Pancreas (tissue), 10 donors: ENCODE data around the gene LIMA1. TPM values are rescaled to one million over a fixed set of nuclear protein-coding genes. Genes with fewer than 3 reads are reported as not detected.
"Not testable (repeated sequence)": the region's sequence is repeated elsewhere in the genome, so short reads cannot be mapped to it uniquely, and the experiment has no call there.

Experiments
- ATAC-seq, 4 donors: fragments of 200-7000 bp; cut with Tn5 transposase; one replicate each; pipeline versions ENCODE4 v1.8.0 to v1.9.1; 2020; ENCODE audit warnings: mild to moderate bottlenecking in 4 of 4, moderate library complexity in 4 of 4
- DNase-seq, 6 donors: peaks; one replicate each; pipeline ENCODE4 v3.0.0-alpha.2; 2020
- FAIRE-seq: peaks from 2 replicates; lab custom pipeline; 2012; peaks lifted over from hg19 to GRCh38; lab: Jason Lieb, UNC
- H3K27ac ChIP-seq, 4 donors: fragments of 200-600 bp; sonication (generic); 1 replicate in 3 of 4; 2 replicates in 1 of 4; pipeline versions ENCODE4 v1.5.0 to v1.8.0; 2020
- H3K27me3 ChIP-seq, 4 donors: fragments of 200-600 bp; one replicate each; pipeline ENCODE4 v1.8.0; 2021
- H3K36me3 ChIP-seq, 3 donors: fragments of 200-600 bp; sonication (generic) in 1 of 3; one replicate each; pipeline versions ENCODE4 v1.5.0 to v1.8.0; 2020 to 2021
- H3K4me1 ChIP-seq, 3 donors: fragments of 200-600 bp; one replicate each; pipeline ENCODE4 v1.8.0; 2021
- H3K4me3 ChIP-seq, 4 donors: fragments of 200-600 bp; sonication (generic) in 2 of 4; one replicate each; pipeline versions ENCODE4 v1.5.0 to v1.8.0; 2020 to 2021
- H3K9me3 ChIP-seq, 4 donors: fragments of 200-600 bp; one replicate each; pipeline ENCODE4 v1.8.0; 2021
- CTCF ChIP-seq, 4 donors: fragments of 200-600 bp; sonication (generic) in 3 of 4; IDR thresholded peaks; one replicate each; pipeline versions ENCODE4 v1.5.0 to v1.8.0; 2021; ENCODE audit warnings: antibody characterized with exemption in 4 of 4
- WGBS, 2 donors: extraction: QIAGEN DNeasy Blood & Tissue Kit; methylation state at CpG; one replicate each; pipeline ENCODE4 v1.1.7; 2013; 5-methylcytosine and 5-hydroxymethylcytosine counted together
- intact Hi-C, 3 donors: fragments of 100-400 bp; cut with DNase I; formaldehyde crosslinking; loops; one replicate each; pipeline versions ENCODE4 v1.11.1 to v1.14.2; 2022
- polyA plus RNA-seq, 2 donors: library from polyadenylated mRNA; stranded (reverse); fragments of 200-250 nt; gene quantifications; one replicate each; pipeline ENCODE4 v1.2.3, GENCODE V29; 2013
- total RNA-seq, 6 donors: library from RNA; stranded (reverse); fragmentation: NEBNext Ultra II Directional in 4 of 6; extraction: Animal tissue kit (Norgen Biotek cat#: 25700) in 4 of 6; gene quantifications; one replicate each; pipeline versions ENCODE4 v1.2.1 to v1.2.4, GENCODE V29; 2021 to 2023
- donor health status: healthy with polysubstance abuse.
- donor health status: DM: no; HTN: no; CAD: no; lungs with moderate emphysema.
- donor health status: DM: no; HTN: no; CAD: no.
- donor health status: control.
- donor health status: control.
- donor health status: Bipolar disorder and iron deficiency.
- donor health status: DM: yes; HTN: yes; CAD: no.
- donor health status: DM: no; HTN: no; CAD: no.
- donor health status: DM: no; HTN: no; CAD: no.
- donor health status: DM: yes; HTN: yes; CAD: no.

Gene LIMA1
- total and polyA plus RNA-seq, 8 donors, result 17.6 to 50.3 (median 25.1) TPM

GRCh38 chr12:50322206-50322605 is 38.9 kb upstream of the LIMA1 start:
- Histone ChIP-seq H3K27ac (no peak overlapping the region), H3K4me1 (peaks cover 0 to 16% (median 8%) of the 10 kb centered on the region in 3 donors), H3K27me3 (no peaks in the 10 kb centered on the region), H3K36me3 (no peaks in the 10 kb centered on the region), H3K9me3 (no peaks in the 10 kb centered on the region), H3K4me3 (no peak overlapping the region)
- no peak for FAIRE-seq
- intact Hi-C loops, result no loop called here
- WGBS, 2 donors, result 96 to 97% methylated on average over 3 of the region's 3 CpGs
- TF ChIP-seq CTCF (IDR thresholded peaks at IDR 0.05), result no peak
- no peak for ATAC-seq
- DNase-seq, result no peak

- no peak for ATAC-seq
- no peak overlapping the region for H3K4me3 ChIP-seq
These were observed 33.9 kb upstream of the LIMA1 start for GRCh38 chr12:50317203-50317602.

GRCh38 chr12:50315803-50316202 is 32.5 kb upstream of the LIMA1 start:
- Histone ChIP-seq H3K9me3 (no peaks in the 10 kb centered on the region), H3K36me3 (no peaks in the 10 kb centered on the region), H3K4me3 (no peak overlapping the region), H3K4me1 (no peaks in the 10 kb centered on the region), H3K27ac (no peak overlapping the region), H3K27me3 (no peaks in the 10 kb centered on the region)
- ATAC-seq (no peak), DNase-seq (no peak), FAIRE-seq (no peak)
- intact Hi-C loops, result loop anchor here in 1 of 3 donors (10.0 kb wide), 2 partner anchors 131 to 241 kb away; no protein-coding TSS in a partner anchor
- 93 to 97% methylated on average over 9 of the region's 9 CpGs for WGBS, 2 donors
- TF ChIP-seq CTCF (IDR thresholded peaks at IDR 0.05), result no peak

More at GRCh38 chr12:50317203-50317602, 33.9 kb upstream of the LIMA1 start:
- FAIRE-seq, result no peak
- 71 to 88% methylated on average over 1 of the region's 1 CpG for WGBS, 2 donors
- Histone ChIP-seq H3K27ac (no peak overlapping the region), H3K9me3 (no peaks in the 10 kb centered on the region), H3K4me1 (no peaks in the 10 kb centered on the region), H3K36me3 (no peaks in the 10 kb centered on the region), H3K27me3 (no peaks in the 10 kb centered on the region)
- no peak for DNase-seq
- no peak for TF ChIP-seq CTCF (IDR thresholded peaks at IDR 0.05)
- intact Hi-C loops, result loop anchor here in 1 of 3 donors (10.0 kb wide), 2 partner anchors 132 to 242 kb away; no protein-coding TSS in a partner anchor

GRCh38 chr12:50314636-50315312 is 31.5 kb upstream of the LIMA1 start:
- intact Hi-C loops, result loop anchor here in 1 of 3 donors (10.0 kb wide), 2 partner anchors 130 to 240 kb away; no protein-coding TSS in a partner anchor
- no peak for DNase-seq
- no peak for FAIRE-seq
- peak in 2 of 4 donors; percentile 17 to 23 for TF ChIP-seq CTCF (IDR thresholded peaks at IDR 0.05)
- no peak overlapping the region for H3K27ac ChIP-seq
- H3K4me3 ChIP-seq, result no peak overlapping the region
- H3K4me1 ChIP-seq, result no peaks in the 10 kb centered on the region
- WGBS, 2 donors, result 74 to 75% methylated on average over 7 of the region's 7 CpGs
- H3K9me3 ChIP-seq, result no peaks in the 10 kb centered on the region
- no peaks in the 10 kb centered on the region for H3K27me3 ChIP-seq
- H3K36me3 ChIP-seq, result no peaks in the 10 kb centered on the region
- ATAC-seq, result peak in 2 of 4 donors; percentile 42 to 43

GRCh38 chr12:50313971-50314370 is 30.7 kb upstream of the LIMA1 start:
- not testable (repeated sequence) for FAIRE-seq, ATAC-seq, H3K4me1 ChIP-seq, H3K36me3 ChIP-seq, H3K27me3 ChIP-seq, DNase-seq, H3K4me3 ChIP-seq, H3K9me3 ChIP-seq, H3K27ac ChIP-seq
- intact Hi-C loops, result loop anchor here in 1 of 3 donors (10.0 kb wide), 2 partner anchors 129 to 239 kb away; no protein-coding TSS in a partner anchor
- WGBS, 2 donors, result 97 to 98% methylated on average over 8 of the region's 8 CpGs
